ENCODE results near the gene PALM.
A peak's percentile ranks its signal among the peaks of the same experiment; 100 is the strongest.

The PALM gene

DNA sequence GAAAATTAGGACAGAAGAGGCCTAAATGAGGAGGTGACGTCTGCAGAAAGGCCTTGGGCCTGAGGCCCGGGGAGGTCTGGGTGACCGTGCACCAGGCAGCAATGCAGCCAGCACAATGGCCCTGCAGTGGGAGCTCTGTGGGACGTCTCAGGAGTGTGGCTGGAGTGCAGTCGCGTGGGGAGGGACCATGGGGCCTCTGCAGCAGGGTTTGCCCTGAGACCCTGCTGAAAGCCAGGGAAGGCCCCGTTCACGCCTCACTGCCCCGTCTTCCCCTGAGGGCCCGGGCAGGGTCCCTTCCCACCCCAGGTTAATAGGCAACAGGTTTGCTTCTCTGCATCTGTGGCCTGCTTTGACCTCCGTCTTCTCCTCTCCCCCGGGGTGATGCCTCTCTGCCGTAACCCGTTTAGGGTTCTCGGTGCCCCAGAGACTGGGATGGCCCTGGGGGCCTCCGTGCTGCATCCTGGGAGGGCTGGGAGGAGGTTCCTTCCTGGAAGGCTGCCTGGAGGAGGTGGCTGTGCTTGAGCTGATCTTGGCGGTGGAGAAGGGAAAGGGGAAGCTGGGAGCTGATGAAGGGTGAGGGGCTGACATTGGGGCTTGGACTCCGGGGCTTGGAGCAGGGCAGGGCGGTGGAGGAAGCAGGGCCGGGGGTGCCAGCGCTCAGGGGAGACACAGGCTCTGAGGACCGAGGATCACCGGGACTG, 9.7 kb downstream of the PALM start:
- TF ChIP-seq BACH2 (CRISPR knock-in tag; IDR thresholded peaks at IDR 0.05; ENCODE audit: borderline replicate concordance) (no peak), SNAI2 (CRISPR knock-in tag; IDR thresholded peaks at IDR 0.05) (no peak), ZNF8 (CRISPR knock-in tag; IDR thresholded peaks at IDR 0.05) (no peak), TCF4 (CRISPR knock-in tag; IDR thresholded peaks at IDR 0.05; ENCODE audit: borderline replicate concordance) (no peak), ZC3H10 (CRISPR knock-in tag; IDR thresholded peaks at IDR 0.05) (no peak), TOX (CRISPR knock-in tag; IDR thresholded peaks at IDR 0.05; ENCODE audit: borderline replicate concordance) (no peak), CSDC2 (CRISPR knock-in tag; IDR thresholded peaks at IDR 0.05) (no peak), ESRRG (CRISPR knock-in tag; IDR thresholded peaks at IDR 0.05) (no peak), PPARA (CRISPR knock-in tag; IDR thresholded peaks at IDR 0.05; ENCODE audit: borderline replicate concordance) (no peak), ZFP3 (CRISPR knock-in tag; IDR thresholded peaks at IDR 0.05) (no peak), ZNF565 (CRISPR knock-in tag; conservative IDR thresholded peaks at IDR 0.05; ENCODE audit: low read depth) (no peak), RARB (CRISPR knock-in tag; IDR thresholded peaks at IDR 0.05) (no peak), ISL1 (CRISPR knock-in tag; IDR thresholded peaks at IDR 0.05) (no peak), ZNF70 (CRISPR knock-in tag; IDR thresholded peaks at IDR 0.05) (no peak), GLIS3 (CRISPR knock-in tag; IDR thresholded peaks at IDR 0.05) (no peak), ARNTL (CRISPR knock-in tag; IDR thresholded peaks at IDR 0.05; ENCODE audit: borderline replicate concordance, low read depth) (no peak)
- TF ChIP-seq, protein P1, sequence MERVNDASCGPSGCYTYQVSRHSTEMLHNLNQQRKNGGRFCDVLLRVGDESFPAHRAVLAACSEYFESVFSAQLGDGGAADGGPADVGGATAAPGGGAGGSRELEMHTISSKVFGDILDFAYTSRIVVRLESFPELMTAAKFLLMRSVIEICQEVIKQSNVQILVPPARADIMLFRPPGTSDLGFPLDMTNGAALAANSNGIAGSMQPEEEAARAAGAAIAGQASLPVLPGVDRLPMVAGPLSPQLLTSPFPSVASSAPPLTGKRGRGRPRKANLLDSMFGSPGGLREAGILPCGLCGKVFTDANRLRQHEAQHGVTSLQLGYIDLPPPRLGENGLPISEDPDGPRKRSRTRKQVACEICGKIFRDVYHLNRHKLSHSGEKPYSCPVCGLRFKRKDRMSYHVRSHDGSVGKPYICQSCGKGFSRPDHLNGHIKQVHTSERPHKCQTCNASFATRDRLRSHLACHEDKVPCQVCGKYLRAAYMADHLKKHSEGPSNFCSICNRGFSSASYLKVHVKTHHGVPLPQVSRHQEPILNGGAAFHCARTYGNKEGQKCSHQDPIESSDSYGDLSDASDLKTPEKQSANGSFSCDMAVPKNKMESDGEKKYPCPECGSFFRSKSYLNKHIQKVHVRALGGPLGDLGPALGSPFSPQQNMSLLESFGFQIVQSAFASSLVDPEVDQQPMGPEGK (CRISPR knock-in tag; IDR thresholded peaks at IDR 0.05; ENCODE audit: borderline replicate concordance), result no peak
- TF ChIP-seq, protein P2, sequence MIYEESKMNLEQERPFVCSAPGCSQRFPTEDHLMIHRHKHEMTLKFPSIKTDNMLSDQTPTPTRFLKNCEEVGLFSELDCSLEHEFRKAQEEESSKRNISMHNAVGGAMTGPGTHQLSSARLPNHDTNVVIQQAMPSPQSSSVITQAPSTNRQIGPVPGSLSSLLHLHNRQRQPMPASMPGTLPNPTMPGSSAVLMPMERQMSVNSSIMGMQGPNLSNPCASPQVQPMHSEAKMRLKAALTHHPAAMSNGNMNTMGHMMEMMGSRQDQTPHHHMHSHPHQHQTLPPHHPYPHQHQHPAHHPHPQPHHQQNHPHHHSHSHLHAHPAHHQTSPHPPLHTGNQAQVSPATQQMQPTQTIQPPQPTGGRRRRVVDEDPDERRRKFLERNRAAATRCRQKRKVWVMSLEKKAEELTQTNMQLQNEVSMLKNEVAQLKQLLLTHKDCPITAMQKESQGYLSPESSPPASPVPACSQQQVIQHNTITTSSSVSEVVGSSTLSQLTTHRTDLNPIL (CRISPR knock-in tag; IDR thresholded peaks at IDR 0.05; ENCODE audit: low read depth), result no peak
- TF ChIP-seq, protein P3, sequence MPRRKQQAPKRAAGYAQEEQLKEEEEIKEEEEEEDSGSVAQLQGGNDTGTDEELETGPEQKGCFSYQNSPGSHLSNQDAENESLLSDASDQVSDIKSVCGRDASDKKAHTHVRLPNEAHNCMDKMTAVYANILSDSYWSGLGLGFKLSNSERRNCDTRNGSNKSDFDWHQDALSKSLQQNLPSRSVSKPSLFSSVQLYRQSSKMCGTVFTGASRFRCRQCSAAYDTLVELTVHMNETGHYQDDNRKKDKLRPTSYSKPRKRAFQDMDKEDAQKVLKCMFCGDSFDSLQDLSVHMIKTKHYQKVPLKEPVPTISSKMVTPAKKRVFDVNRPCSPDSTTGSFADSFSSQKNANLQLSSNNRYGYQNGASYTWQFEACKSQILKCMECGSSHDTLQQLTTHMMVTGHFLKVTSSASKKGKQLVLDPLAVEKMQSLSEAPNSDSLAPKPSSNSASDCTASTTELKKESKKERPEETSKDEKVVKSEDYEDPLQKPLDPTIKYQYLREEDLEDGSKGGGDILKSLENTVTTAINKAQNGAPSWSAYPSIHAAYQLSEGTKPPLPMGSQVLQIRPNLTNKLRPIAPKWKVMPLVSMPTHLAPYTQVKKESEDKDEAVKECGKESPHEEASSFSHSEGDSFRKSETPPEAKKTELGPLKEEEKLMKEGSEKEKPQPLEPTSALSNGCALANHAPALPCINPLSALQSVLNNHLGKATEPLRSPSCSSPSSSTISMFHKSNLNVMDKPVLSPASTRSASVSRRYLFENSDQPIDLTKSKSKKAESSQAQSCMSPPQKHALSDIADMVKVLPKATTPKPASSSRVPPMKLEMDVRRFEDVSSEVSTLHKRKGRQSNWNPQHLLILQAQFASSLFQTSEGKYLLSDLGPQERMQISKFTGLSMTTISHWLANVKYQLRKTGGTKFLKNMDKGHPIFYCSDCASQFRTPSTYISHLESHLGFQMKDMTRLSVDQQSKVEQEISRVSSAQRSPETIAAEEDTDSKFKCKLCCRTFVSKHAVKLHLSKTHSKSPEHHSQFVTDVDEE (CRISPR knock-in tag; IDR thresholded peaks at IDR 0.05), result no peak
- no peak for ATAC-seq

DNA sequence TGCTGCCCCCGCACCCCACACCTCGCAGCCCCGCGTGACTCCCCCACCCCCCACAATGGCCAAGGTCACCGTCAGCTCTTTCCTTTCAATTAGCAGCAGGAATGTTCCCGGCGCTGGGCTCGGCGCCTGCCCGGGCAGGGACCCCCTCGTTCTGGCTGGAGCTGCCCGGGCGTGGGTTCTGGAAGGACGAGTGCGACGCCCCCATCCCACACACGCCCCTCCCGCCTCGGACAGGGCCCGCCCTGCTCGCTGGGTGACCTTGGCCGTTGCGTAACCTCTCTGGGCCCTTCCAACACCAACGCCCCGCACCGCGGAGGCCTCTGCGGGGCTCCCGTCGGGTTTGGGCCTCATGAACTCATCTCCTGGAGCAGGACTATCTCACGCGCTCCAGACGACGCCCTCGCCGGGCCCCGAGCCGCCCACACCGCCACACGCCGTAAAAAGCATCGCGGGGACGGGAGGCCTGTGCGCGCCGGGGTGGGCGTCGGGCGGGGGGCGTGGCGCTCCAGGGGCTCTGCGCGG, 10.3 kb downstream of the PALM start:
- ATAC-seq, result no peak
- TF ChIP-seq ARNTL (CRISPR knock-in tag; IDR thresholded peaks at IDR 0.05; ENCODE audit: borderline replicate concordance, low read depth), result no peak
- TF ChIP-seq TOX (CRISPR knock-in tag; IDR thresholded peaks at IDR 0.05; ENCODE audit: borderline replicate concordance), result no peak
- no peak for TF ChIP-seq PPARA (CRISPR knock-in tag; IDR thresholded peaks at IDR 0.05; ENCODE audit: borderline replicate concordance)
- TF ChIP-seq OSR1 (CRISPR knock-in tag; IDR thresholded peaks at IDR 0.05), result no peak
- TF ChIP-seq CSDC2 (CRISPR knock-in tag; IDR thresholded peaks at IDR 0.05), result no peak
- no peak for TF ChIP-seq RARB (CRISPR knock-in tag; IDR thresholded peaks at IDR 0.05)

DNA sequence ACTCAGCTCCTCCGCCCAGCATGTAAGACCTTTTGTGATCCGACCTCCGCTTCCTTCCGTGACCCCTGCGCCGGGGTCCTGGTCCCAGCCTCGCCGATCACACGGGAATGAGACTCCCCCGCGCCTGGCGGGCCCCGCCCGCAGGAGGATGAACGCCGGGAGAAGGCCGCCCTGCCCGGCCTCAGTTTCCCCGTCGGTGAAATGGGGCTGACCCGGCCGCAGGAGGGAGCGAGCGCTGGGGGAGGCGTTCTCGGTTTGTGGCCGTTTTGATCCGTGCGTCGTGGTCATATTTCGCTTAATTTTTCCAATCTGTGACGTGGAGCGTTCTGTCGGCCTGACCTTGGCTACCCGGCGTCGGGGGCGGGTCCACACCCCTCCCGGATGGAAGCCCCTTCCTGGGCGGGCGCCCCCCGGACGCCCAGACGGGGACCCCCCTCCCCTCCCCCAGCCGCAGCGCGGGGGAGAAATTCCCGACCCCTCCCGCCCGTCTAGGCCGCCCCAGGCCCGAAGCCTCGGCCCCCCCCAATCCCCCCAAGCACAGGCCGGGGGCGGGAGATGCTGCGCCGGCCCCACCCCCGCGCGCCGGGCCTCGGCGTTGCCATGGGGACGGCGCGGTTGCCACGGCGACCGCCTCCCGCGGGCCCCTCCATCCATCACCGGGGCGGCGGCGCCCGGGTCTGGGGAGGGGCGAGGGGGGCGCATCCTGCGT, 11.1 kb downstream of the PALM start:
- no peak for ATAC-seq
- TF ChIP-seq ARNTL (CRISPR knock-in tag; IDR thresholded peaks at IDR 0.05; ENCODE audit: borderline replicate concordance, low read depth) (no peak), ZNF70 (CRISPR knock-in tag; IDR thresholded peaks at IDR 0.05) (peak; percentile 100), ZNF565 (CRISPR knock-in tag; conservative IDR thresholded peaks at IDR 0.05; ENCODE audit: low read depth) (no peak), GLIS3 (CRISPR knock-in tag; IDR thresholded peaks at IDR 0.05) (0 out of 2 replicates have a peak, but pooled peaks have one; percentile 10), BACH2 (CRISPR knock-in tag; IDR thresholded peaks at IDR 0.05; ENCODE audit: borderline replicate concordance) (no peak), TCF4 (CRISPR knock-in tag; IDR thresholded peaks at IDR 0.05; ENCODE audit: borderline replicate concordance) (no peak), ISL1 (CRISPR knock-in tag; IDR thresholded peaks at IDR 0.05) (no peak), ZFP30 (CRISPR knock-in tag; IDR thresholded peaks at IDR 0.05) (no peak)
- TF ChIP-seq, protein P3 (CRISPR knock-in tag; IDR thresholded peaks at IDR 0.05), result no peak
- TF ChIP-seq, protein P4, sequence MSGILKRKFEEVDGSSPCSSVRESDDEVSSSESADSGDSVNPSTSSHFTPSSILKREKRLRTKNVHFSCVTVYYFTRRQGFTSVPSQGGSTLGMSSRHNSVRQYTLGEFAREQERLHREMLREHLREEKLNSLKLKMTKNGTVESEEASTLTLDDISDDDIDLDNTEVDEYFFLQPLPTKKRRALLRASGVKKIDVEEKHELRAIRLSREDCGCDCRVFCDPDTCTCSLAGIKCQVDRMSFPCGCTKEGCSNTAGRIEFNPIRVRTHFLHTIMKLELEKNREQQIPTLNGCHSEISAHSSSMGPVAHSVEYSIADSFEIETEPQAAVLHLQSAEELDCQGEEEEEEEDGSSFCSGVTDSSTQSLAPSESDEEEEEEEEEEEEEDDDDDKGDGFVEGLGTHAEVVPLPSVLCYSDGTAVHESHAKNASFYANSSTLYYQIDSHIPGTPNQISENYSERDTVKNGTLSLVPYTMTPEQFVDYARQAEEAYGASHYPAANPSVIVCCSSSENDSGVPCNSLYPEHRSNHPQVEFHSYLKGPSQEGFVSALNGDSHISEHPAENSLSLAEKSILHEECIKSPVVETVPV (CRISPR knock-in tag; IDR thresholded peaks at IDR 0.05), result no peak

Data from SK-N-SH treated with all-trans-retinoic acid at 6 μM for 48 hours (cell line).